Activated CD4-positive, alpha-beta memory T cell treated with anti-CD3 and anti-CD28 coated beads for 36 hours (primary cell): ENCODE measurements around the gene ANKRD33B. TPM values are rescaled to one million over a fixed set of nuclear protein-coding genes. Genes with fewer than 3 reads are reported as not detected.

Experiments
- CTCF ChIA-PET: fragments of 350-600 bp; sonication (Branson Sonifier 250); formaldehyde crosslinking; loops from one replicate; lab custom pipeline; 2021; ENCODE audit warnings: antibody characterized with exemption, inconsistent platforms; lab: Charles Lee
- POLR2A ChIA-PET: fragments of 350-600 bp; sonication (Branson Sonifier 250); formaldehyde crosslinking; loops from one replicate; lab custom pipeline; 2021; ENCODE audit warnings: antibody characterized with exemption; lab: Charles Lee
- DNase-seq: peaks from one replicate; pipeline ENCODE4 v3.0.0-alpha.2; 2020
- H3K27ac Mint-ChIP-seq: one replicate; pipeline ENCODE4 v1.8.0; 2021; ENCODE audit warnings: mixed read lengths
- H3K27me3 Mint-ChIP-seq: one replicate; pipeline ENCODE4 v1.8.0; 2021; ENCODE audit warnings: mixed read lengths
- H3K36me3 Mint-ChIP-seq: one replicate; pipeline ENCODE4 v1.8.0; 2021; ENCODE audit warnings: mixed read lengths
- H3K4me1 Mint-ChIP-seq: one replicate; pipeline ENCODE4 v1.8.0; 2021; ENCODE audit warnings: low read depth, mixed read lengths
- H3K4me3 Mint-ChIP-seq: one replicate; pipeline ENCODE4 v1.8.0; 2021; ENCODE audit warnings: mild to moderate bottlenecking, mixed read lengths
- H3K9me3 Mint-ChIP-seq: one replicate; pipeline ENCODE4 v1.8.0; 2021; ENCODE audit warnings: mixed read lengths
- intact Hi-C: fragments of 100-400 bp; cut with micrococcal nuclease; formaldehyde crosslinking; loops from one replicate; pipeline ENCODE4 v1.15.1; 2023
- total RNA-seq, 2 experiments: library from RNA; stranded (reverse); gene quantifications; one replicate each; pipeline ENCODE4 v1.2.3, GENCODE V29; 2021

The ANKRD33B gene
- total RNA-seq, 2 experiments from 2014 or later: 9.9 to 10.0 TPM

GRCh38 chr5:10528056-10528816 is 35.6 kb upstream of the ANKRD33B start:
- Mint-ChIP-seq H3K4me3 (no peak overlapping the region), H3K9me3 (no peaks in the 10 kb centered on the region), H3K27me3 (peaks cover 6% of the 10 kb centered on the region), H3K36me3 (no peaks in the 10 kb centered on the region), H3K4me1 (no peaks in the 10 kb centered on the region), H3K27ac (no peak overlapping the region)
- CTCF ChIA-PET: interaction anchor here (1.0 kb wide), 1 partner anchor 99 kb away, joined by 3 read pairs; no protein-coding TSS in a partner anchor
- no peak for DNase-seq
- POLR2A ChIA-PET: no interaction called here
- intact Hi-C loops: no loop called here

- Mint-ChIP-seq H3K36me3 (no peaks in the 10 kb centered on the region), H3K27me3 (peaks cover 6% of the 10 kb centered on the region), H3K4me1 (no peaks in the 10 kb centered on the region), H3K4me3 (no peak overlapping the region), H3K9me3 (no peaks in the 10 kb centered on the region), H3K27ac (no peak overlapping the region)
- ChIA-PET CTCF (interaction anchor here (1.0 kb wide), 1 partner anchor 98 kb away, joined by 3 read pairs; no protein-coding TSS in a partner anchor), POLR2A (no interaction called here)
- DNase-seq: no peak
- intact Hi-C loops: no loop called here
Measured at GRCh38 chr5:10528827-10529226, 35.0 kb upstream of the ANKRD33B start.

GRCh38 chr5:10530601-10531320 is 33.1 kb upstream of the ANKRD33B start:
- Mint-ChIP-seq H3K4me3 (no peak overlapping the region), H3K36me3 (no peaks in the 10 kb centered on the region), H3K27me3 (peaks cover 10% of the 10 kb centered on the region), H3K4me1 (no peaks in the 10 kb centered on the region), H3K9me3 (no peaks in the 10 kb centered on the region), H3K27ac (no peak overlapping the region)
- POLR2A ChIA-PET: no interaction called here
- CTCF ChIA-PET: no interaction called here
- intact Hi-C loops: no loop called here
- no peak for DNase-seq

- DNase-seq: no peak
- Mint-ChIP-seq H3K27ac (no peak overlapping the region), H3K9me3 (no peaks in the 10 kb centered on the region), H3K4me1 (peaks cover 11% of the 10 kb centered on the region), H3K27me3 (peaks cover 10% of the 10 kb centered on the region), H3K4me3 (no peak overlapping the region), H3K36me3 (no peaks in the 10 kb centered on the region)
- POLR2A ChIA-PET: no interaction called here
- intact Hi-C loops: no loop called here
- CTCF ChIA-PET: no interaction called here
Measured at GRCh38 chr5:10532421-10532820, 31.4 kb upstream of the ANKRD33B start.

- CTCF ChIA-PET: no interaction called here
- Mint-ChIP-seq H3K4me1 (peaks cover 16% of the 10 kb centered on the region), H3K9me3 (no peaks in the 10 kb centered on the region), H3K27ac (no peak overlapping the region), H3K36me3 (no peaks in the 10 kb centered on the region), H3K4me3 (no peak overlapping the region), H3K27me3 (peaks cover 10% of the 10 kb centered on the region)
- intact Hi-C loops: no loop called here
- POLR2A ChIA-PET: no interaction called here
- DNase-seq: no peak
Measured at GRCh38 chr5:10533226-10533625, 30.6 kb upstream of the ANKRD33B start.

- no peak for DNase-seq
- Mint-ChIP-seq H3K4me1 (peaks cover 16% of the 10 kb centered on the region), H3K9me3 (no peaks in the 10 kb centered on the region), H3K27ac (no peak overlapping the region), H3K27me3 (peaks cover 18% of the 10 kb centered on the region), H3K36me3 (no peaks in the 10 kb centered on the region), H3K4me3 (no peak overlapping the region)
- POLR2A ChIA-PET: interaction anchor here (0.7 kb wide), 1 partner anchor 48 kb away, joined by 3 read pairs; no protein-coding TSS in a partner anchor
- intact Hi-C loops: no loop called here
- CTCF ChIA-PET: no interaction called here
Measured at GRCh38 chr5:10534561-10535530, 29.0 kb upstream of the ANKRD33B start.

GRCh38 chr5:10536511-10536910 is 27.4 kb upstream of the ANKRD33B start:
- CTCF ChIA-PET: no interaction called here

GRCh38 chr5:10536931-10537579 is 26.8 kb upstream of the ANKRD33B start:
- peaks cover 16% of the 10 kb centered on the region for H3K4me1 Mint-ChIP-seq
- ChIA-PET CTCF (no interaction called here), POLR2A (no interaction called here)
- no peak overlapping the region for H3K27ac Mint-ChIP-seq
- peaks cover 24% of the 10 kb centered on the region for H3K27me3 Mint-ChIP-seq
- intact Hi-C loops: no loop called here
- H3K4me3 Mint-ChIP-seq: no peak overlapping the region
- no peaks in the 10 kb centered on the region for H3K9me3 Mint-ChIP-seq
- no peaks in the 10 kb centered on the region for H3K36me3 Mint-ChIP-seq
- DNase-seq: no peak

More at GRCh38 chr5:10536511-10536910, 27.4 kb upstream of the ANKRD33B start:
- peaks cover 16% of the 10 kb centered on the region for H3K4me1 Mint-ChIP-seq
- POLR2A ChIA-PET: no interaction called here
- no peaks in the 10 kb centered on the region for H3K36me3 Mint-ChIP-seq
- H3K4me3 Mint-ChIP-seq: no peak overlapping the region
- H3K27ac Mint-ChIP-seq: no peak overlapping the region
- H3K9me3 Mint-ChIP-seq: no peaks in the 10 kb centered on the region
- intact Hi-C loops: no loop called here
- peaks cover 23% of the 10 kb centered on the region for H3K27me3 Mint-ChIP-seq
- DNase-seq: no peak

- POLR2A ChIA-PET: no interaction called here
- Mint-ChIP-seq H3K4me3 (no peak overlapping the region), H3K27me3 (peaks cover 23% of the 10 kb centered on the region), H3K27ac (no peak overlapping the region), H3K4me1 (peaks cover 16% of the 10 kb centered on the region), H3K9me3 (no peaks in the 10 kb centered on the region), H3K36me3 (no peaks in the 10 kb centered on the region)
- intact Hi-C loops: no loop called here
- DNase-seq: no peak
- CTCF ChIA-PET: no interaction called here
Measured at GRCh38 chr5:10537624-10538023, 26.2 kb upstream of the ANKRD33B start.

GRCh38 chr5:10538103-10538788 is 25.6 kb upstream of the ANKRD33B start:
- Mint-ChIP-seq H3K36me3 (no peaks in the 10 kb centered on the region), H3K27ac (no peak overlapping the region), H3K4me3 (no peak overlapping the region), H3K27me3 (peaks cover 21% of the 10 kb centered on the region), H3K4me1 (peaks cover 16% of the 10 kb centered on the region), H3K9me3 (no peaks in the 10 kb centered on the region)
- DNase-seq: no peak
- CTCF ChIA-PET: no interaction called here
- POLR2A ChIA-PET: no interaction called here
- intact Hi-C loops: no loop called here
